Mesendoderm (in vitro differentiated cells): ENCODE data around the gene GALNT12.

Experiments
- DNase-seq: peaks from one replicate; pipeline ENCODE4 v3.0.0; 2013
- H2AK5ac ChIP-seq: 2 replicates; pipeline ENCODE4 v1.6.1; 2013; ENCODE audit warnings: low read length, inconsistent platforms
- H2BK120ac ChIP-seq: 2 replicates; pipeline ENCODE4 v1.6.1; 2013; ENCODE audit warnings: low read depth, mild to moderate bottlenecking, low read length, moderate library complexity, mixed read lengths
- H2BK15ac ChIP-seq: replicated peaks from 2 replicates; pipeline ENCODE4 v1.6.1; 2013; ENCODE audit warnings: low read depth, mild to moderate bottlenecking, moderate library complexity
- H2BK5ac ChIP-seq: 2 replicates; pipeline ENCODE4 v1.6.1; 2013; ENCODE audit warnings: low read length, inconsistent platforms
- H3K18ac ChIP-seq: 2 replicates; pipeline ENCODE4 v1.6.1; 2013; ENCODE audit warnings: mild to moderate bottlenecking, low read length, mixed read lengths
- H3K23ac ChIP-seq: one replicate; pipeline ENCODE4 v1.6.1; 2013; ENCODE audit warnings: low read length
- H3K27ac ChIP-seq: 2 replicates; pipeline ENCODE4 v1.5.1; 2013; ENCODE audit warnings: low read depth, mild to moderate bottlenecking, inconsistent platforms, low read length, moderate library complexity
- H3K27me3 ChIP-seq: 2 replicates; pipeline ENCODE4 v1.6.1; 2013; ENCODE audit warnings: low read length, control low read depth, mild to moderate bottlenecking, inconsistent platforms; ENCODE audit not compliant: insufficient read depth, poor library complexity
- H3K36me3 ChIP-seq: 2 replicates; pipeline ENCODE4 v1.6.1; 2013; ENCODE audit warnings: low read length, inconsistent platforms; ENCODE audit not compliant: control insufficient read depth, insufficient read depth
- H3K4ac ChIP-seq: one replicate; pipeline ENCODE4 v1.6.1; 2013; ENCODE audit warnings: low read depth, mild to moderate bottlenecking, low read length, moderate library complexity
- H3K4me1 ChIP-seq: 2 replicates; pipeline ENCODE4 v1.6.1; 2013; ENCODE audit warnings: low read depth, low read length, inconsistent platforms; ENCODE audit not compliant: control insufficient read depth
- H3K4me2 ChIP-seq: 2 replicates; pipeline ENCODE4 v1.6.1; 2013; ENCODE audit warnings: low read length
- H3K4me3 ChIP-seq: 2 replicates; pipeline ENCODE4 v1.5.1; 2013; ENCODE audit warnings: mild to moderate bottlenecking, low read length
- H3K56ac ChIP-seq: one replicate; pipeline ENCODE4 v1.6.1; 2013; ENCODE audit warnings: low read length
- H3K79me1 ChIP-seq: 2 replicates; pipeline ENCODE4 v1.6.1; 2013; ENCODE audit warnings: low read length, inconsistent platforms
- H3K79me2 ChIP-seq: 2 replicates; pipeline ENCODE4 v1.6.1; 2013; ENCODE audit warnings: mild to moderate bottlenecking, low read length; ENCODE audit not compliant: control insufficient read depth, insufficient read depth
- H3K9ac ChIP-seq: 2 replicates; pipeline ENCODE4 v1.6.1; 2013; ENCODE audit warnings: low read length, inconsistent platforms
- H4K5ac ChIP-seq: one replicate; pipeline ENCODE4 v1.6.1; 2013; ENCODE audit warnings: low read length
- H4K8ac ChIP-seq: one replicate; pipeline ENCODE4 v1.6.1; 2013; ENCODE audit warnings: low read depth, mild to moderate bottlenecking, control low read depth, low read length, moderate library complexity
- WGBS: extraction: QIAGEN DNeasy Blood & Tissue Kit; methylation state at CpG from one replicate; pipeline ENCODE4 v1.1.7; 2013; ENCODE audit warnings: low lambda C conversion rate, missing lambda C conversion rate; ENCODE audit not compliant: insufficient coverage; ENCODE audit errors: extremely low coverage; 5-methylcytosine and 5-hydroxymethylcytosine counted together

The GALNT12 gene

GRCh38 chr9:98808411-98808815, 943 bp downstream of the GALNT12 start:
- no peak overlapping the region for H3K4ac ChIP-seq
- peak overlapping the region; percentile 80 for H3K56ac ChIP-seq
- H3K27ac ChIP-seq: no peak overlapping the region
- H2BK15ac ChIP-seq: no peak overlapping the region
- WGBS: no CpG with 5 or more reads among the region's 17 CpGs
- no peak overlapping the region for H4K8ac ChIP-seq
- H3K18ac ChIP-seq: no peak overlapping the region
- no peak overlapping the region for H2BK120ac ChIP-seq
- no peaks in the 10 kb centered on the region for H3K36me3 ChIP-seq
- no peak overlapping the region for H3K9ac ChIP-seq
- H3K4me2 ChIP-seq: peak overlapping the region; percentile 53
- no peaks in the 10 kb centered on the region for H3K27me3 ChIP-seq
- H2BK5ac ChIP-seq: no peak overlapping the region
- no peaks in the 10 kb centered on the region for H3K79me1 ChIP-seq
- no peak overlapping the region for H3K4me3 ChIP-seq
- no peak overlapping the region for H2AK5ac ChIP-seq
- no peak for DNase-seq
- no peaks in the 10 kb centered on the region for H3K4me1 ChIP-seq
- no peak overlapping the region for H3K23ac ChIP-seq
- H3K79me2 ChIP-seq: no peaks in the 10 kb centered on the region
- no peak overlapping the region for H4K5ac ChIP-seq

- WGBS: no CpG with 5 or more reads among the region's 2 CpGs
- H2BK5ac ChIP-seq: no peak overlapping the region
- no peak overlapping the region for H2BK15ac ChIP-seq
- H3K4me1 ChIP-seq: no peaks in the 10 kb centered on the region
- no peak overlapping the region for H2BK120ac ChIP-seq
- no peaks in the 10 kb centered on the region for H3K79me2 ChIP-seq
- H3K79me1 ChIP-seq: no peaks in the 10 kb centered on the region
- H4K5ac ChIP-seq: no peak overlapping the region
- no peak overlapping the region for H3K9ac ChIP-seq
- H3K23ac ChIP-seq: no peak overlapping the region
- no peaks in the 10 kb centered on the region for H3K36me3 ChIP-seq
- H3K27ac ChIP-seq: no peak overlapping the region
- no peak overlapping the region for H3K4ac ChIP-seq
- H3K27me3 ChIP-seq: no peaks in the 10 kb centered on the region
- no peak overlapping the region for H3K4me2 ChIP-seq
- no peak overlapping the region for H4K8ac ChIP-seq
- H3K4me3 ChIP-seq: no peak overlapping the region
- no peak overlapping the region for H3K56ac ChIP-seq
- no peak overlapping the region for H3K18ac ChIP-seq
- no peak overlapping the region for H2AK5ac ChIP-seq
- no peak for DNase-seq
Observed at GRCh38 chr9:98808875-98809274, 1.4 kb downstream of the GALNT12 start.

- H2AK5ac ChIP-seq: no peak overlapping the region
Observed at GRCh38 chr9:98809311-98810101, 2.0 kb downstream of the GALNT12 start.

GRCh38 chr9:98810102-98810842, 2.8 kb downstream of the GALNT12 start:
- Histone ChIP-seq H2BK15ac (no peak overlapping the region), H3K79me1 (no peaks in the 10 kb centered on the region), H3K79me2 (no peaks in the 10 kb centered on the region), H3K9ac (no peak overlapping the region), H3K4me3 (no peak overlapping the region), H3K36me3 (no peaks in the 10 kb centered on the region), H2BK5ac (no peak overlapping the region), H3K18ac (no peak overlapping the region), H2AK5ac (no peak overlapping the region), H2BK120ac (no peak overlapping the region), H4K5ac (no peak overlapping the region), H3K4me1 (no peaks in the 10 kb centered on the region), H3K4me2 (no peak overlapping the region), H3K56ac (no peak overlapping the region), H3K23ac (no peak overlapping the region), H3K27ac (no peak overlapping the region), H4K8ac (no peak overlapping the region), H3K27me3 (no peaks in the 10 kb centered on the region), H3K4ac (no peak overlapping the region)
- WGBS: no CpG with 5 or more reads among the region's 3 CpGs
- DNase-seq: no peak

More at GRCh38 chr9:98809311-98810101, 2.0 kb downstream of the GALNT12 start:
- H3K4me2 ChIP-seq: no peak overlapping the region
- DNase-seq: peak; percentile 89
- H2BK120ac ChIP-seq: no peak overlapping the region
- no peak overlapping the region for H4K8ac ChIP-seq
- H3K4me1 ChIP-seq: no peaks in the 10 kb centered on the region
- no peak overlapping the region for H4K5ac ChIP-seq
- H3K79me1 ChIP-seq: no peaks in the 10 kb centered on the region
- no peak overlapping the region for H2BK15ac ChIP-seq
- no peak overlapping the region for H3K9ac ChIP-seq
- WGBS: no CpG with 5 or more reads among the region's 9 CpGs
- no peak overlapping the region for H3K18ac ChIP-seq
- H3K4me3 ChIP-seq: no peak overlapping the region
- no peak overlapping the region for H3K23ac ChIP-seq
- no peak overlapping the region for H3K4ac ChIP-seq
- no peaks in the 10 kb centered on the region for H3K36me3 ChIP-seq
- H3K27ac ChIP-seq: no peak overlapping the region
- H3K79me2 ChIP-seq: no peaks in the 10 kb centered on the region
- no peak overlapping the region for H3K56ac ChIP-seq
- no peak overlapping the region for H2BK5ac ChIP-seq
- H3K27me3 ChIP-seq: no peaks in the 10 kb centered on the region

DNA sequence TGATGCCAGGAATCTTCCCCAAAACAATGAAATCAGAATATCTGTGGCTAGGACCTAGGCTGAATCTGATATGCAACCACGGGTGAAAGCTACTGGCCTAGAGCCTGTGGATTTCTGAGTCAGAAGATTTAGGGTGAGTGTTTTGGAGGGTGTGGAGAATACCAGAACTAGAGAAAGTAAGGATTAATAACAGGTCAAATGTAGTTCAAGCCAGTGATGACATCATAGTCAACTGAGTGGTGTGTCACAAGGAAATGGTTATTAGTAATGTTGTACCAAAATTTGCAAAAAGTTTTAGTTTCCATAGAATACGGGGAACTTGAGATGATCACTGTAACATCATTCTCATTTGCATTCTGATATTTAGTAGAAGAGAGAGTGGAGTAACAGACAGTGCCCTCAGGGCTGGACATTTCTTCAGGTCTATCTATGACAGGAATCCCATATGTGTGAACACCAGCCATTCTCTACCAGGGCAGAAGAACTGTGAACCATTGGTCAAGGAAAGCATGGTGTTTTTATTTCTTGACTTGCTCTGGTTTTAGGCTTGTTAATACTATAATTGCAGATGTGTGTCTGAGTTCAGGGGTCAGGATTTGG, 3.7 kb downstream of the GALNT12 start:
- Histone ChIP-seq H3K23ac (no peak overlapping the region), H3K36me3 (no peaks in the 10 kb centered on the region), H3K27me3 (no peaks in the 10 kb centered on the region), H3K4me2 (no peak overlapping the region), H3K79me1 (no peaks in the 10 kb centered on the region), H2AK5ac (no peak overlapping the region), H3K4me1 (no peaks in the 10 kb centered on the region), H2BK15ac (no peak overlapping the region), H3K4ac (no peak overlapping the region), H2BK120ac (no peak overlapping the region), H3K9ac (no peak overlapping the region), H3K27ac (no peak overlapping the region), H3K18ac (no peak overlapping the region), H4K5ac (no peak overlapping the region), H3K56ac (no peak overlapping the region), H4K8ac (no peak overlapping the region), H2BK5ac (no peak overlapping the region), H3K4me3 (no peak overlapping the region), H3K79me2 (no peaks in the 10 kb centered on the region)
- DNase-seq: no peak
- no CpG with 5 or more reads among the region's 2 CpGs for WGBS
